Measurements from ENCODE around the gene CSHL1.
"Not testable (repeated sequence)": the region's sequence is repeated elsewhere in the genome, so short reads cannot be mapped to it uniquely, and the experiment has no call there.

CSHL1 gene

GRCh38 chr17:63889026-63889848 is 21.8 kb downstream of the CSHL1 start:
- H3K27ac ChIP-seq (ENCODE audit: low read depth in 2 of 2, low read length in 2 of 2); H3K9ac ChIP-seq (ENCODE audit: low read depth in 1 of 2, low read length in 2 of 2); H3K36me3 ChIP-seq (ENCODE audit: control insufficient read depth in 2 of 2, insufficient read depth in 2 of 2, low read length in 2 of 2); H3K9me3 ChIP-seq (ENCODE audit: control insufficient read depth in 2 of 2, low read length in 2 of 2); H3K4me1 ChIP-seq (ENCODE audit: control insufficient read depth in 2 of 2, insufficient read depth in 2 of 2, low read length in 2 of 2); H3K27me3 ChIP-seq (ENCODE audit: control insufficient read depth in 2 of 2, insufficient read depth in 2 of 2, low read length in 2 of 2); H3K4me3 ChIP-seq (ENCODE audit: low read length in 2 of 2): not testable (repeated sequence)

GRCh38 chr17:63885119-63885518 is 25.9 kb downstream of the CSHL1 start:
- H3K4me3 ChIP-seq (ENCODE audit: low read length in 2 of 2); H3K27me3 ChIP-seq (ENCODE audit: control insufficient read depth in 2 of 2, insufficient read depth in 2 of 2, low read length in 2 of 2); H3K36me3 ChIP-seq (ENCODE audit: control insufficient read depth in 2 of 2, insufficient read depth in 2 of 2, low read length in 2 of 2); H3K9me3 ChIP-seq (ENCODE audit: control insufficient read depth in 2 of 2, low read length in 2 of 2); H3K4me1 ChIP-seq (ENCODE audit: control insufficient read depth in 2 of 2, insufficient read depth in 2 of 2, low read length in 2 of 2); H3K9ac ChIP-seq (ENCODE audit: low read depth in 1 of 2, low read length in 2 of 2); H3K27ac ChIP-seq (ENCODE audit: low read depth in 2 of 2, low read length in 2 of 2): not testable (repeated sequence)

- not testable (repeated sequence) for H3K27ac ChIP-seq (ENCODE audit: low read depth in 2 of 2, low read length in 2 of 2); H3K27me3 ChIP-seq (ENCODE audit: control insufficient read depth in 2 of 2, insufficient read depth in 2 of 2, low read length in 2 of 2); H3K36me3 ChIP-seq (ENCODE audit: control insufficient read depth in 2 of 2, insufficient read depth in 2 of 2, low read length in 2 of 2); H3K9ac ChIP-seq (ENCODE audit: low read depth in 1 of 2, low read length in 2 of 2); H3K9me3 ChIP-seq (ENCODE audit: control insufficient read depth in 2 of 2, low read length in 2 of 2); H3K4me1 ChIP-seq (ENCODE audit: control insufficient read depth in 2 of 2, insufficient read depth in 2 of 2, low read length in 2 of 2); H3K4me3 ChIP-seq (ENCODE audit: low read length in 2 of 2)
Observed at GRCh38 chr17:63882626-63883126, 28.4 kb downstream of the CSHL1 start.

DNA sequence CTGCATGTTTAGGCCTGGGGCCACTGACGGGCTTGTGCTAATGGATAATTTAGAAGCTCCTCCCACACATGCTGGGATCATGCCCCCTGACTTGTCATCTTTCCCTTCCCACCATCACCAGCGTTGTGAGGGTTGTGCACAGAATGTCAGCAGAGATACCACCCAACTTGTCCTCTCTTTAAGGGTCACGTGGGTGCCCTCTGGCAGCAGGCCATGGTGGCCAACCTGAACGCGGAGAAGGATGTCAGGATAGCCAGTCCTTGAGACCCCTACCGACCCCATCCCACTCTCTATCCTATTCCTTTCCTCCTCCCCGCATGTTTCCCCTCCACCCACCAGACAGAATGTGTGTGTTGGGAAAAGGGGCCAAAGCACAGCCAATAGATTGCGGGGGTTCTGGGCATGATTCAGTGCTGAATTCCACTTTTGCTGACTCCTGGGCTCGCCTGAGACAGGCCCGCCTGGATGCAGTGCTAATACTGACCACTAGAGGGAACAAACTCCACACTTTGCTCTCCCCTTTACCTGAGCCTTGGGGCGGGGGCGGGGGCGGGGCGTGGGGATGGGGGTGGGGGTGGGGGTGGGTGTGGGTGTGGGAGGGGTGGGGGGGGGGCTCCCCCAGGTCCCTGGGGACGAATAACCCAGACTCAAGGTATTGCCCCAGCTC is 29.0 kb downstream of the CSHL1 start, which contains the start of gene GH2:
Gene GH2, minus strand, starts transcription at position 10 of the 667 bp plus-strand sequence. CDS start 143 bp downstream, outside the sequence.
- no peaks in the 10 kb centered on the region for H3K36me3 ChIP-seq (ENCODE audit: control insufficient read depth in 2 of 2, insufficient read depth in 2 of 2, low read length in 2 of 2)
- H3K27ac ChIP-seq (ENCODE audit: low read depth in 2 of 2, low read length in 2 of 2) = no peak within 1 kb of the TSS
- no peaks in the 10 kb centered on the region for H3K27me3 ChIP-seq (ENCODE audit: control insufficient read depth in 2 of 2, insufficient read depth in 2 of 2, low read length in 2 of 2)
- H3K4me3 ChIP-seq (ENCODE audit: low read length in 2 of 2) = no peak within 1 kb of the TSS
- no peaks in the 10 kb centered on the region for H3K9me3 ChIP-seq (ENCODE audit: control insufficient read depth in 2 of 2, low read length in 2 of 2)
- H3K9ac ChIP-seq (ENCODE audit: low read depth in 1 of 2, low read length in 2 of 2) = no peak within 1 kb of the TSS
- H3K4me1 ChIP-seq (ENCODE audit: control insufficient read depth in 2 of 2, insufficient read depth in 2 of 2, low read length in 2 of 2) = no peaks in the 10 kb centered on the region

DNA sequence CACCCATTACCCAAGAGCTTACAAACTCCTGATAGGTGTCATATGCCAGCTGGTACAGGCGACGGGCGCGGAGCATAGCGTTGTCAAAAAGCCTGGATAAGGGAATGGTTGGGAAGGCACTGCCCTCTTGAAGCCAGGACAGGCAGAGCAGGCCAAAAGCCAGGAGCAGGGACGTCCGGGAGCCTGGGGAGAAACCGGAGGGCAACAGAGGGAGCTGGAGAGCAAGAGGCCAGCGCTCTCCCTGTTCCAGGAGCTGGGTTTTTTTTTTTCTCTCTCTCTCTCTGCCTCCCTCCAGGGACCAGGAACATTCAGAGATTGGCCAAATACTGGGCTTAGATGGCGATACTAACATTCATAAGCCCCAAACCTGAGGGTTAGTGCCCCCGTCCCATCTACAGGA is 29.7 kb downstream of the CSHL1 start:
- H3K27me3 ChIP-seq (ENCODE audit: control insufficient read depth in 2 of 2, insufficient read depth in 2 of 2, low read length in 2 of 2); H3K4me3 ChIP-seq (ENCODE audit: low read length in 2 of 2); H3K9me3 ChIP-seq (ENCODE audit: control insufficient read depth in 2 of 2, low read length in 2 of 2); H3K9ac ChIP-seq (ENCODE audit: low read depth in 1 of 2, low read length in 2 of 2); H3K36me3 ChIP-seq (ENCODE audit: control insufficient read depth in 2 of 2, insufficient read depth in 2 of 2, low read length in 2 of 2); H3K4me1 ChIP-seq (ENCODE audit: control insufficient read depth in 2 of 2, insufficient read depth in 2 of 2, low read length in 2 of 2); H3K27ac ChIP-seq (ENCODE audit: low read depth in 2 of 2, low read length in 2 of 2): not testable (repeated sequence)

DNA sequence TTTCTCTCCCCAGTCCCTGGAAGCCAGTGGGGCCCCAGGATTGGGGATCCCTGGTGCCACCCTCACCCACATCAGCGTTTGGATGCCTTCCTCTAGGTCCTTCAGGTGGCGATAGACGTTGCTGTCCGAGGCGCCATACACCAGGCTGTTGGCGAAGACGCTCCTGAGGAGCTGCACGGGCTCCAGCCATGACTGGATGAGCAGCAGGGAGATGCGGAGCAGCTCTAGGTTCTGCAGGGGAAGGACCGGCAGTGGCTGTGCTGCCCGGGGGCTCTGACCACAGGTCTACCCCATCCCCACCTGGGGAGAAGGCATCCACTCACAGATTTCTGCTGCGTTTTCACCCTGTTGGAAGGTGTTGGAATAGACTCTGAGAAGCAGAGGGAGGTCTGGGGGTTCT is 30.4 kb downstream of the CSHL1 start:
- H3K36me3 ChIP-seq (ENCODE audit: control insufficient read depth in 2 of 2, insufficient read depth in 2 of 2, low read length in 2 of 2) = no peaks in the 10 kb centered on the region
- no peak overlapping the region for H3K9ac ChIP-seq (ENCODE audit: low read depth in 1 of 2, low read length in 2 of 2)
- no peaks in the 10 kb centered on the region for H3K4me1 ChIP-seq (ENCODE audit: control insufficient read depth in 2 of 2, insufficient read depth in 2 of 2, low read length in 2 of 2)
- H3K4me3 ChIP-seq (ENCODE audit: low read length in 2 of 2) = no peak overlapping the region
- no peak overlapping the region for H3K27ac ChIP-seq (ENCODE audit: low read depth in 2 of 2, low read length in 2 of 2)
- no peaks in the 10 kb centered on the region for H3K9me3 ChIP-seq (ENCODE audit: control insufficient read depth in 2 of 2, low read length in 2 of 2)
- no peaks in the 10 kb centered on the region for H3K27me3 ChIP-seq (ENCODE audit: control insufficient read depth in 2 of 2, insufficient read depth in 2 of 2, low read length in 2 of 2)

- not testable (repeated sequence) for H3K4me3 ChIP-seq (ENCODE audit: low read length in 2 of 2); H3K27me3 ChIP-seq (ENCODE audit: control insufficient read depth in 2 of 2, insufficient read depth in 2 of 2, low read length in 2 of 2); H3K9ac ChIP-seq (ENCODE audit: low read depth in 1 of 2, low read length in 2 of 2)
Observed at GRCh38 chr17:63878413-63878812, 32.6 kb downstream of the CSHL1 start.

DNA sequence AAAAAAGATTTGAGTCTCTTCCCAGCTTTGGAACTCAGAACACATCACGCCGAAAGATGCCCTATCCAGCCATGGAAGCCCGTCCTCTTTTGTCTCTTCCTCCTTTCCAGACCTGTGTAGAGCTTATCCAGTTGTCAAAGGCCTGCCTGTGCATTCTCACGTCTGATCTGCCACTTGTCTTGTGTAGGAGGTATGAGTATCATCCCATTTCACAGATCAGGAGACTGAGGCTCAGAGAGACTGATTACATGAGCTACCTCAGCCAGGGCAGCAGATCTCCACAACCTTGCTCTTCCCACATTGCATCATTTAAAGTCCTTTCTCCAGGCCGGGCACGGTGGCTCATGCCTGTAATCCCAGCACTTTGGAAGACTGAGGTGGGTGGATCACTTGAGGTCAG is 36.4 kb downstream of the CSHL1 start:
- not testable (repeated sequence) for H3K4me3 ChIP-seq (ENCODE audit: low read length in 2 of 2); H3K27me3 ChIP-seq (ENCODE audit: control insufficient read depth in 2 of 2, insufficient read depth in 2 of 2, low read length in 2 of 2); H3K9me3 ChIP-seq (ENCODE audit: control insufficient read depth in 2 of 2, low read length in 2 of 2); H3K9ac ChIP-seq (ENCODE audit: low read depth in 1 of 2, low read length in 2 of 2); H3K4me1 ChIP-seq (ENCODE audit: control insufficient read depth in 2 of 2, insufficient read depth in 2 of 2, low read length in 2 of 2); H3K27ac ChIP-seq (ENCODE audit: low read depth in 2 of 2, low read length in 2 of 2); H3K36me3 ChIP-seq (ENCODE audit: control insufficient read depth in 2 of 2, insufficient read depth in 2 of 2, low read length in 2 of 2)

More at GRCh38 chr17:63878413-63878812, 32.6 kb downstream of the CSHL1 start:
- not testable (repeated sequence) for H3K27ac ChIP-seq (ENCODE audit: low read depth in 2 of 2, low read length in 2 of 2); H3K4me1 ChIP-seq (ENCODE audit: control insufficient read depth in 2 of 2, insufficient read depth in 2 of 2, low read length in 2 of 2); H3K36me3 ChIP-seq (ENCODE audit: control insufficient read depth in 2 of 2, insufficient read depth in 2 of 2, low read length in 2 of 2); H3K9me3 ChIP-seq (ENCODE audit: control insufficient read depth in 2 of 2, low read length in 2 of 2)

- H3K9me3 ChIP-seq (ENCODE audit: control insufficient read depth in 2 of 2, low read length in 2 of 2); H3K27ac ChIP-seq (ENCODE audit: low read depth in 2 of 2, low read length in 2 of 2); H3K4me1 ChIP-seq (ENCODE audit: control insufficient read depth in 2 of 2, insufficient read depth in 2 of 2, low read length in 2 of 2); H3K4me3 ChIP-seq (ENCODE audit: low read length in 2 of 2); H3K9ac ChIP-seq (ENCODE audit: low read depth in 1 of 2, low read length in 2 of 2); H3K36me3 ChIP-seq (ENCODE audit: control insufficient read depth in 2 of 2, insufficient read depth in 2 of 2, low read length in 2 of 2); H3K27me3 ChIP-seq (ENCODE audit: control insufficient read depth in 2 of 2, insufficient read depth in 2 of 2, low read length in 2 of 2): not testable (repeated sequence)
Observed at GRCh38 chr17:63874061-63874626, 36.9 kb downstream of the CSHL1 start.

GRCh38 chr17:63873577-63873976 is 37.5 kb downstream of the CSHL1 start, which contains the start of gene CSH2:
TSS of gene CSH2 (minus strand) at chr17:63873677. CDS start at chr17:63873614, 63 bp downstream.
- H3K9me3 ChIP-seq (ENCODE audit: control insufficient read depth in 2 of 2, low read length in 2 of 2); H3K27me3 ChIP-seq (ENCODE audit: control insufficient read depth in 2 of 2, insufficient read depth in 2 of 2, low read length in 2 of 2); H3K36me3 ChIP-seq (ENCODE audit: control insufficient read depth in 2 of 2, insufficient read depth in 2 of 2, low read length in 2 of 2); H3K4me3 ChIP-seq (ENCODE audit: low read length in 2 of 2); H3K9ac ChIP-seq (ENCODE audit: low read depth in 1 of 2, low read length in 2 of 2); H3K27ac ChIP-seq (ENCODE audit: low read depth in 2 of 2, low read length in 2 of 2); H3K4me1 ChIP-seq (ENCODE audit: control insufficient read depth in 2 of 2, insufficient read depth in 2 of 2, low read length in 2 of 2): not testable (repeated sequence)
